NT2/D1 (cell line): Measurements from ENCODE around the gene MDM1.

Experiments
- SUZ12 ChIP-seq: IDR thresholded peaks from 2 replicates; pipeline ENCODE4 v1.6.1; 2011; ENCODE audit not compliant: insufficient read length, insufficient read depth; ENCODE audit errors: extremely low read depth
- YY1 ChIP-seq: IDR thresholded peaks from 2 replicates; pipeline ENCODE4 v1.6.1; 2011; ENCODE audit not compliant: insufficient read length, insufficient read depth
- ZNF274 ChIP-seq: IDR thresholded peaks from 2 replicates; pipeline ENCODE4 v1.6.1; 2011; ENCODE audit warnings: mild to moderate bottlenecking, low read depth, low read length

GRCh38 chr12:68344126-68344525 lies 12.0 kb upstream of the MDM1 start:
- TF ChIP-seq ZNF274: no peak
- no peak for TF ChIP-seq YY1
- no peak for TF ChIP-seq SUZ12
